Keratinocyte (primary cell): ENCODE measurements around the gene IFTAP.

Source experiments
- EZH2 ChIP-seq: IDR thresholded peaks from one replicate; pipeline ENCODE4 v1.6.1; 2012; ENCODE audit warnings: inconsistent platforms, mild to moderate bottlenecking, low read length, moderate library complexity
- TF ChIP-seq, protein P1 (sequence below), 3 experiments: IDR thresholded peaks in 1 of 3; conservative IDR thresholded peaks in 1 of 3; optimal IDR thresholded peaks in 1 of 3; 2 replicates in 2 of 3; 3 replicates in 1 of 3; pipeline versions ENCODE3 to v1.5.1; 2011; ENCODE audit warnings: low read length in 3 of 3, mild to moderate bottlenecking in 3 of 3, moderate library complexity in 2 of 3, control low read depth in 1 of 3, inconsistent platforms in 1 of 3; ENCODE audit not compliant: insufficient read depth in 2 of 3; ENCODE audit errors: extremely low read depth in 1 of 3

DNA sequence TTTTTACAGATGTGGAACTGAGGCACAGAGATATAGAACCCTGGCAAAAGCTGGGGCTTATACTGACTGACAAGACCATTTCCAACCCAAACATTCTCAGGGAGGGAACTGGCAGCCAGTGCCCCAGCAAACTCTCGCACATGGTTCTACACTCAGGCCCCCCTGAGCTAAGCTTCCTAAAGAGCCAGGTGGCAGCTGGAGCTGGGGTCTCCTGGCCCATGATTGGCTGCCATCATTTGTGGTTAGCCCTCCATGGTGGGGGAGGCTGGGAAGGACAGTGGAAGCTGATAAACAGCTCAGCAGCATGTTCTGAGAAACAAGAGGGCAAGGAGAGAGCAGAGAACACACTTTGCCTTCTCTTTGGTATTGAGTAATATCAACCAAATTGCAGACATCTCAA is 26.6 kb upstream of the IFTAP start, which contains the start of gene RAG1:
- TF ChIP-seq, protein P1, sequence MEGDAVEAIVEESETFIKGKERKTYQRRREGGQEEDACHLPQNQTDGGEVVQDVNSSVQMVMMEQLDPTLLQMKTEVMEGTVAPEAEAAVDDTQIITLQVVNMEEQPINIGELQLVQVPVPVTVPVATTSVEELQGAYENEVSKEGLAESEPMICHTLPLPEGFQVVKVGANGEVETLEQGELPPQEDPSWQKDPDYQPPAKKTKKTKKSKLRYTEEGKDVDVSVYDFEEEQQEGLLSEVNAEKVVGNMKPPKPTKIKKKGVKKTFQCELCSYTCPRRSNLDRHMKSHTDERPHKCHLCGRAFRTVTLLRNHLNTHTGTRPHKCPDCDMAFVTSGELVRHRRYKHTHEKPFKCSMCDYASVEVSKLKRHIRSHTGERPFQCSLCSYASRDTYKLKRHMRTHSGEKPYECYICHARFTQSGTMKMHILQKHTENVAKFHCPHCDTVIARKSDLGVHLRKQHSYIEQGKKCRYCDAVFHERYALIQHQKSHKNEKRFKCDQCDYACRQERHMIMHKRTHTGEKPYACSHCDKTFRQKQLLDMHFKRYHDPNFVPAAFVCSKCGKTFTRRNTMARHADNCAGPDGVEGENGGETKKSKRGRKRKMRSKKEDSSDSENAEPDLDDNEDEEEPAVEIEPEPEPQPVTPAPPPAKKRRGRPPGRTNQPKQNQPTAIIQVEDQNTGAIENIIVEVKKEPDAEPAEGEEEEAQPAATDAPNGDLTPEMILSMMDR (optimal IDR thresholded peaks at IDR 0.05 in 1 of 3, IDR thresholded peaks at IDR 0.05 in 1 of 3, conservative IDR thresholded peaks at IDR 0.05 in 1 of 3; ENCODE audit: extremely low read depth in 1 of 3, insufficient read depth in 2 of 3, low read length in 3 of 3), result no peak
- no peak for TF ChIP-seq EZH2
